ENCODE data around the gene SNX30.

SNX30 gene

DNA sequence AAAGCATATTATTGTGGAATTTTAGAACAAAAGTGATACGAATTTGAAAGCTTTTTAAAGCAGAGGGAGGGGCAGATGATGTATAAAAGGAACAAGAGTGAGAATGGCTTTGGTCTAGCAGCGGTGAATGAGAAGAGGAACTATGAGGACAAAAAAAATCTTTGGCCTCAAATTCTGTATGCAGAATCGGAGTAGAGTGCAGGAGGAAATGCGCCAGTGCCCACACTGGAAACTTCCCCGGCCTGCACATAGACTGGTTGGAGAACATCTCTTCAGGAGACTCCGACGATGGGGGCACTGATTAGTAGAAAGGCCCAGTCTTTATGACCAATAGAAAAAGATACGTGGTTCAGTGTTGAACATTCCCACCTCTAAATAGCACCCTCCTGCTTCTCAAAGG is 88.8 kb downstream of the SNX30 start:
- no peak for DNase-seq (ENCODE audit: low spot score)
- TF ChIP-seq, protein P1, sequence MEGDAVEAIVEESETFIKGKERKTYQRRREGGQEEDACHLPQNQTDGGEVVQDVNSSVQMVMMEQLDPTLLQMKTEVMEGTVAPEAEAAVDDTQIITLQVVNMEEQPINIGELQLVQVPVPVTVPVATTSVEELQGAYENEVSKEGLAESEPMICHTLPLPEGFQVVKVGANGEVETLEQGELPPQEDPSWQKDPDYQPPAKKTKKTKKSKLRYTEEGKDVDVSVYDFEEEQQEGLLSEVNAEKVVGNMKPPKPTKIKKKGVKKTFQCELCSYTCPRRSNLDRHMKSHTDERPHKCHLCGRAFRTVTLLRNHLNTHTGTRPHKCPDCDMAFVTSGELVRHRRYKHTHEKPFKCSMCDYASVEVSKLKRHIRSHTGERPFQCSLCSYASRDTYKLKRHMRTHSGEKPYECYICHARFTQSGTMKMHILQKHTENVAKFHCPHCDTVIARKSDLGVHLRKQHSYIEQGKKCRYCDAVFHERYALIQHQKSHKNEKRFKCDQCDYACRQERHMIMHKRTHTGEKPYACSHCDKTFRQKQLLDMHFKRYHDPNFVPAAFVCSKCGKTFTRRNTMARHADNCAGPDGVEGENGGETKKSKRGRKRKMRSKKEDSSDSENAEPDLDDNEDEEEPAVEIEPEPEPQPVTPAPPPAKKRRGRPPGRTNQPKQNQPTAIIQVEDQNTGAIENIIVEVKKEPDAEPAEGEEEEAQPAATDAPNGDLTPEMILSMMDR (IDR thresholded peaks at IDR 0.05; ENCODE audit: borderline replicate concordance, control extremely low read depth, extremely low read depth, insufficient read depth, missing control alignments) = no peak
- in situ Hi-C loops (cut with MboI; ENCODE audit: low sequenced_read_pairs, unreplicated experiment) = no loop called here

DNA sequence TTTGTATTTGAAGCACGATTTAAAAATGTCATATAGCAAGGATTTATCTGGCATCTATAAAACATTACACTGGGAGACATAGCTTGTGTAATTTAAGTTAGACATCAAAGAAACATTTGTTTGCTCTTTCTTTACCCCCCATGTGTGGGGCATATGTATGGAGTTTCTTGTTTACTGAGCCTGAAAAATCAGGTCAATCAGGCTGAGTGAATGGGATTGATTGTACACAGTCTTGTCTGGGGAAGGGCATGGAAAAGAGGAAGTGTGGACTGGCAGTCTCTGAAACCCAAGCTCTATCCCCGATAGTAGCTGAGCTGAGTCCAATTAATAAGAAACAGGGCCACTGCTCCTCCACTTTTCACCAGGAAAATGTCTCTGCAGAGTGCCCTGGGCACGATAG is 90.7 kb downstream of the SNX30 start:
- TF ChIP-seq, protein P1 (IDR thresholded peaks at IDR 0.05; ENCODE audit: borderline replicate concordance, control extremely low read depth, extremely low read depth, insufficient read depth, missing control alignments) = no peak
- no peak for DNase-seq (ENCODE audit: low spot score)
- in situ Hi-C loops (cut with MboI; ENCODE audit: low sequenced_read_pairs, unreplicated experiment) = no loop called here

DNA sequence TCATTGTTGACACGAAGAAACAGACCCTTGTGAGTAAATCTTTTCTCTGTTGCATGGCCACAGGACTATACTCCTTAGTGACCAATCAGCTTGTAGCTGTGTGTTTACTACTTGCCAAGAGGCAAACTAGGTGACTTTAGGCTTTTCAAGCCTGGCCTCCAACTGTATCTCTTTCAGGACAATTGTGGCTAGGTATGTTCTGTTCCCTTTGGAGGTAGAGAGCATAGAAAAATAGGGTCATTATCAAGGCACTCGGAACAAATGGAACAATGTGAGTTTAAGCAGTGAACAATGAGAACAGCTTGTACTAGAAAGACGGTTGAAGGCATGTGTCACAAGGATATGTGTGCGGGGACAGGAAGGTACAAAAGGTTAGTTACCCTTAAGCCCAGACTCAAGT is 92.0 kb downstream of the SNX30 start:
- TF ChIP-seq, protein P1 (IDR thresholded peaks at IDR 0.05; ENCODE audit: borderline replicate concordance, control extremely low read depth, extremely low read depth, insufficient read depth, missing control alignments) = no peak
- in situ Hi-C loops (cut with MboI; ENCODE audit: low sequenced_read_pairs, unreplicated experiment) = no loop called here
- no peak for DNase-seq (ENCODE audit: low spot score)

DNA sequence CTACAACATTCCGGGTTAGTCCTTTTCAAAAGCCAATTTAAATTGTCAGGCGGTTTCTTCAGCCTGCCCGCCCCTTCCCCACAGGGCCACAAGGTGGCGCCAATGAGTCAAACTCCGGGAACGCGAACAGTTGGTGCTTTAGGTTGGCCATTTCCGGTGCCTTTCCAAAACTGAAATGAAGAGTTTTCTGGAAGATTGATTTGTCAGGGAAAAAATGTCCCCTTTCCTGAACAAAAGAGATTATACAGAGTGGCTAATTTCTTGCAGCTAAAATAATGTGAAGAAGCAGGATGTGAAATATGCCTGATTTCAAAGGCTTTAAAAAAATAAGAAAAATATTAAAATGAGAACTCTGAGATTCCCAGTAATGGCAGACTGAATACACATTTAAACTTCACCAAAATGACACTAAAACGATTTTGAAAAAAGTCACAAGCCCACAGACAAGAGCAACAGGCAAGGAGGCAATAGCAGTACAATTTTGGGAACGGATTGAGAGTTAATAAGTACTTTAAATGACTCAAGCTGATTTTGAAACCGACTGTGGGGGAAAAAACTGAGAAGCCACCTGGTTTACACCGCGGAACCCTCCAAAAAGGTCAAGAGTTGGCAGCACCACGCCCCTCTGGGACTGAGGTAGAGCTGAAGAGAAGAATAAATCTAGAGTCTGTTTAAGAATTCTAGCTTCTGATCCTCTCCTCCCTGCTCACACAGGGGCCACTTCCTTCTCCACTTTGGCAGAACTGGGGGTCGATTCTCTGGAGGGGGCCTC is 94.4 kb downstream of the SNX30 start:
- in situ Hi-C loops (cut with MboI; ENCODE audit: low sequenced_read_pairs, unreplicated experiment) = no loop called here

GRCh38 chr9:112846528-112847488 is 96.2 kb downstream of the SNX30 start:
- in situ Hi-C loops (cut with MboI; ENCODE audit: low sequenced_read_pairs, unreplicated experiment) = no loop called here
- no peak for DNase-seq (ENCODE audit: low spot score)

More for the DNA sequence above, 94.4 kb downstream of the SNX30 start:
- TF ChIP-seq, protein P1 (IDR thresholded peaks at IDR 0.05; ENCODE audit: borderline replicate concordance, control extremely low read depth, extremely low read depth, insufficient read depth, missing control alignments) = peak; percentile 93
- peak; percentile 84 for DNase-seq (ENCODE audit: low spot score)

More at GRCh38 chr9:112846528-112847488, 96.2 kb downstream of the SNX30 start:
- TF ChIP-seq, protein P1 (IDR thresholded peaks at IDR 0.05; ENCODE audit: borderline replicate concordance, control extremely low read depth, extremely low read depth, insufficient read depth, missing control alignments) = no peak
